ENCODE results near the gene SDK1.

SDK1 gene

DNA sequence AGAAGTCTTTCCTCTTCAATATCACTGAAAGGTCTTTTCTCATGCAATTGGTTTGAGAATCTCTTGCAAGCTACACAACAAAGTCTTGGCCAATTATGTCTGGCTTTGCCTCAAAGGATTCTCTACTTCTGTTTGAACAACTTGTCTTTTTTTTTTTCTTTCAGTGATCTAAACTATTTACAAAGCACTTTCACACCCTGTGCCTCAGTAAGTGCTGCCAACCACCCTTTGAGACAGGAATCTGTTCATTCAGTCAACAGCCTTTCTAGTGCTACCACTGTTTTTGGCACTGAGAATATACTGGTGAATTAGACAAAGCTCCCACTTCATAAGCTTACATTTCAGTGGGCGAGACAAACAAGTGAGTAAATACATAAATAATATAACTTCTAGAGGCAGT is 26.9 kb upstream of the SDK1 start:
- Histone ChIP-seq H3K4me3 (ENCODE audit: low read length) (no peak overlapping the region), H3K4me1 (ENCODE audit: control insufficient read depth, insufficient read depth, low read length) (no peaks in the 10 kb centered on the region), H3K9ac (ENCODE audit: low read length) (no peak overlapping the region), H3K9me3 (ENCODE audit: control insufficient read depth, low read length) (no peaks in the 10 kb centered on the region), H3K27me3 (replicated peaks; ENCODE audit: control insufficient read depth, insufficient read depth, low read length) (no peaks in the 10 kb centered on the region), H3K36me3 (ENCODE audit: control insufficient read depth, insufficient read depth, low read length, severe bottlenecking) (no peaks in the 10 kb centered on the region)
- no peak for DNase-seq (ENCODE audit: low read depth)

DNA sequence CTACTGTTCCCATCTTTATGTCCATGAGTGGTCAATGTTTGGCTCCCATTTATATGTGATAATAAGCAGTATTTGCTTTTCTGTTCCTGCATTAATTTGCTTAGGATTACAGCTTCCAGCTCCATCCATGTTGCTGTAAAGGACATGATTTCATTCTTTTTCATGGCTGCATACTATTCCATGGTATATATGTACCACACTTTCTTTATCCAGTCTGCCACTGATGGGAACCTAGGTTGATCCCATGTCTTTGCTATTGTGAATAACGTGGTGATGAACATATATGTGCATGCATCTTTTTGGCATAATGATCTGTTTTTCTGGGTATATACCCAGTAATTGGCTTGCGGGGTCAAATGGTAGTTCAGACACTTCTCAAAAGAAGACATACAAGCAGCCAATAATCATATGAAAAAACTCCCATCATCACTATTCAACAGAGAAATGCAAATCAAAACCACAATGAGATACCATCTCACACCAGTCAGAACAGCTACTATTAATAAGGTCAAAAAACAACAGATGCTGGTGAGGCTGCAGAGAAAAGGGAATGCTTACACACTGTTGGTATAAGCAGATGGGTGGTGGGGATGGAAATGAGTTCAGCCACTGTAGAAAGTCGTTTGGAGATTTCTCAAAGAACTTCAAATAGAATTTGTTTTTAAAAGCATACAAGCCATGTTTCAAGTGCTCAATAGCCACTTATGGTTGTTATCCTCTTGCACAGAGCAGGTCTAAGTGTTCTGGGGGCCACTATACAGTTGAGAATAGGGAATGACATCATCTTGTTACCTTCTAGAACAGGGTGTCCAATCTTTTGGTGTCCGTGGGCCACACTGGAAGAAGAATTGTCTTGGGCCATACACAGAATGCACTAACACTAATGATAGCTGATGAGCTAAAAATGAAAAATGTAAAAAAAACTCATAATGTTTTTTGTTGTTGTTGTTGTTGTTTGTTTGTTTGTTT is 23.2 kb upstream of the SDK1 start:
- Histone ChIP-seq H3K36me3 (ENCODE audit: control insufficient read depth, insufficient read depth, low read length, severe bottlenecking) (no peaks in the 10 kb centered on the region), H3K9ac (ENCODE audit: low read length) (no peak overlapping the region), H3K9me3 (ENCODE audit: control insufficient read depth, low read length) (no peaks in the 10 kb centered on the region), H3K4me3 (ENCODE audit: low read length) (no peak overlapping the region), H3K27me3 (replicated peaks; ENCODE audit: control insufficient read depth, insufficient read depth, low read length) (no peaks in the 10 kb centered on the region), H3K4me1 (ENCODE audit: control insufficient read depth, insufficient read depth, low read length) (peaks cover 7% of the 10 kb centered on the region)
- no peak for DNase-seq (ENCODE audit: low read depth)

DNA sequence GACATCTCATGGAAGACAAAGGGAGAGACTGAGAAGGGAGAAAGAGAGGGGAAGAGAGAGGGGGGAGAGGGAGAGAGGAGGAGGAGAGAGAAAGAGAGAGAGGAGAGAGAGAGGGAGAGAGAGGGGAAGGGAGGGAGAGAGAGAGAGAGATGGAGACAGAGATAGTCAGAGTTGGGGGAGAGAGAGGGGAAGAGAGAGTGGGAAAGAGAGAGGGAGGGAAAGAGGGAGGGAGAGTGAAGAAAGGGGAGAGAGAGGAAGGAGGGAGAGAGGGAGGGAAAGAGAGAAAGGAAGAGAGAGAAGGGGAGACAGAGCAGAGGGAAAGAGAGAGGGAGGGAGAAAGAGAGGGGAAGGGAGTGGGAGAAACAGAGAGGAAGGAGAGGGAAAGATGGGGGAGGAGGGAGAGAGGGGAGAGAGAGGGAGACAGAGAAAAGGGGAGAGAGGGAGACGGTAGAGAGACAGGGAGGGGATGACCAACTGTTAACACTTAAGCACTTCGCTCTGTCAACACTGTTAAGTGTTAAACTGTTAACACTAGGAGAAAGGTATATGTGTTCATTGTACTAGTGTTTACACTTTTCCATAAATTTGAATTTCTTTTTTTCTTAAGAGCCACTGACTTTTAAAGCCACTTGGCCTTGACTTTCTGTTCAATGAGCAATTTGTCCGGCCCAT is 21.8 kb upstream of the SDK1 start:
- DNase-seq (ENCODE audit: low read depth): no peak

DNA sequence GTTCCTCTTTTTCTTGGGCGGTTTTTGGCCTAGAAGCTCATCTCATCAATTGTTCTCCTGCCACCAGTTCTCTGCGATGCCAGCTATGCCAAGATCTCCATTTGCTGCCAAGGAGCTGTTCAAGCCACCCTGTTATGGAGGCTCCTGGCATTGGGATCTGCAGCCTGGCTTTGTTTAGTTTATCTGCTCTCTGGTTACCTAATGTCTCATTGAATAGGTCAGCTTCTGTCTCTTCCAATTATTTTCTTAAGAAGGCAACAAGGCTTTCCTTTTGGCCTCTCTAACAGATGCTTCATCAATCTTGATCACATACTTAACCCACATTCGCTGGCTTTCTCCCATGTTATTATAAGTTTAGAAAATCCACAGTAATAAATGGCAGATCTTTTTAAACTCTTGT is 20.6 kb upstream of the SDK1 start:
- no peaks in the 10 kb centered on the region for H3K36me3 ChIP-seq (ENCODE audit: control insufficient read depth, insufficient read depth, low read length, severe bottlenecking)
- no peak overlapping the region for H3K4me3 ChIP-seq (ENCODE audit: low read length)
- no peaks in the 10 kb centered on the region for H3K27me3 ChIP-seq (replicated peaks; ENCODE audit: control insufficient read depth, insufficient read depth, low read length)
- DNase-seq (ENCODE audit: low read depth): no peak
- peaks cover 7% of the 10 kb centered on the region for H3K4me1 ChIP-seq (ENCODE audit: control insufficient read depth, insufficient read depth, low read length)
- no peak overlapping the region for H3K9ac ChIP-seq (ENCODE audit: low read length)
- no peaks in the 10 kb centered on the region for H3K9me3 ChIP-seq (ENCODE audit: control insufficient read depth, low read length)

More for the DNA sequence above, 21.8 kb upstream of the SDK1 start:
- H3K9ac ChIP-seq (ENCODE audit: low read length): no peak overlapping the region
- H3K9me3 ChIP-seq (ENCODE audit: control insufficient read depth, low read length): no peaks in the 10 kb centered on the region
- H3K4me3 ChIP-seq (ENCODE audit: low read length): no peak overlapping the region
- H3K27me3 ChIP-seq (replicated peaks; ENCODE audit: control insufficient read depth, insufficient read depth, low read length): no peaks in the 10 kb centered on the region
- peaks cover 7% of the 10 kb centered on the region for H3K4me1 ChIP-seq (ENCODE audit: control insufficient read depth, insufficient read depth, low read length)
- no peaks in the 10 kb centered on the region for H3K36me3 ChIP-seq (ENCODE audit: control insufficient read depth, insufficient read depth, low read length, severe bottlenecking)

GRCh38 chr7:3280946-3281656 is 20.0 kb upstream of the SDK1 start:
- no peaks in the 10 kb centered on the region for H3K27me3 ChIP-seq (replicated peaks; ENCODE audit: control insufficient read depth, insufficient read depth, low read length)
- peaks cover 7% of the 10 kb centered on the region for H3K4me1 ChIP-seq (ENCODE audit: control insufficient read depth, insufficient read depth, low read length)
- no peak overlapping the region for H3K4me3 ChIP-seq (ENCODE audit: low read length)
- no peak overlapping the region for H3K9ac ChIP-seq (ENCODE audit: low read length)
- no peak for DNase-seq (ENCODE audit: low read depth)
- H3K36me3 ChIP-seq (ENCODE audit: control insufficient read depth, insufficient read depth, low read length, severe bottlenecking): no peaks in the 10 kb centered on the region
- H3K9me3 ChIP-seq (ENCODE audit: control insufficient read depth, low read length): no peaks in the 10 kb centered on the region

DNA sequence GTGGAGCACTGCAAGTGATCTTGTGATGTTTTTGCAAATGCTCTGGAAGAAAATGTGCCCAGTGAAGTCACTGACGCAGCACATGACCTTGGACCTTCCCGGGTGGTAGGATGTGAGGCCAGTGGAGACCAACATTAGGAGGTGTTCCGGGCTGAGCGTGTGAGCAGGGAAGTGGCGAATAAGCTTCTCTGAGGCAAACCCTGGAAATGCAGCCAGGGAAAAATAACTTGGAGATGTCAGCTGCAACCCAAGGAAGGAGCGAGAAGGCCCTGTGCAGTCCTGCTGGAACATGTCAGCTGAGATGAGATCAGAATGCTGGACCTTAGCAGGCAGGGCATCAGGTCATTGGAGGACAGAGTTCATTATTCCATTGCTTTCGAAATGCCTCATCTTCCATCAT is 18.6 kb upstream of the SDK1 start:
- H3K36me3 ChIP-seq (ENCODE audit: control insufficient read depth, insufficient read depth, low read length, severe bottlenecking): no peaks in the 10 kb centered on the region
- no peaks in the 10 kb centered on the region for H3K27me3 ChIP-seq (replicated peaks; ENCODE audit: control insufficient read depth, insufficient read depth, low read length)
- peaks cover 7% of the 10 kb centered on the region for H3K4me1 ChIP-seq (ENCODE audit: control insufficient read depth, insufficient read depth, low read length)
- DNase-seq (ENCODE audit: low read depth): no peak
- H3K4me3 ChIP-seq (ENCODE audit: low read length): no peak overlapping the region
- no peak overlapping the region for H3K9ac ChIP-seq (ENCODE audit: low read length)
- no peaks in the 10 kb centered on the region for H3K9me3 ChIP-seq (ENCODE audit: control insufficient read depth, low read length)

- Histone ChIP-seq H3K9me3 (ENCODE audit: control insufficient read depth, low read length) (no peaks in the 10 kb centered on the region), H3K4me3 (ENCODE audit: low read length) (no peak overlapping the region), H3K36me3 (ENCODE audit: control insufficient read depth, insufficient read depth, low read length, severe bottlenecking) (no peaks in the 10 kb centered on the region), H3K9ac (ENCODE audit: low read length) (no peak overlapping the region), H3K4me1 (ENCODE audit: control insufficient read depth, insufficient read depth, low read length) (peaks cover 7% of the 10 kb centered on the region), H3K27me3 (replicated peaks; ENCODE audit: control insufficient read depth, insufficient read depth, low read length) (no peaks in the 10 kb centered on the region)
- DNase-seq (ENCODE audit: low read depth): no peak
These were observed 17.8 kb upstream of the SDK1 start for GRCh38 chr7:3283130-3283704.

DNA sequence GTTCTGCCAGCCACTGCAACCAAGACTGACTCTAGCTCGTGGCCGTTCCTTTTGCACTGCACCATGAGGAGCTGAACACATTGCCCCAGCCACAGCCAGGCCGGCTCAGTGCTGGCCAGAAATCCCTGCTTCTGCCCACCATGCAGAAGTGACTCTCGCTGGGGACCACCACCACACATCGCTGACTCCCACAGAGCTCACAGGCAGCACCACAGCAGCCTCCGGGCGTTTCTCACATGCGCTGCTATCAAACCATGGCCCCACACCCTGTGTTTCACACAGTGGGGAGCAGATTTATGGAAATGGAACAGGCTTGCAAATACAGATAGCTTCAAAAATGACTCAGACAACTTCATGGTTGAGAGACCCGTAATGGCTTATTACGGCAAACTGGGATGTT is 15.4 kb upstream of the SDK1 start:
- Histone ChIP-seq H3K9me3 (ENCODE audit: control insufficient read depth, low read length) (peaks cover 7% of the 10 kb centered on the region), H3K9ac (ENCODE audit: low read length) (no peak overlapping the region), H3K4me3 (ENCODE audit: low read length) (no peak overlapping the region), H3K4me1 (ENCODE audit: control insufficient read depth, insufficient read depth, low read length) (peaks cover 7% of the 10 kb centered on the region), H3K36me3 (ENCODE audit: control insufficient read depth, insufficient read depth, low read length, severe bottlenecking) (no peaks in the 10 kb centered on the region), H3K27me3 (replicated peaks; ENCODE audit: control insufficient read depth, insufficient read depth, low read length) (no peaks in the 10 kb centered on the region)
- no peak for DNase-seq (ENCODE audit: low read depth)

DNA sequence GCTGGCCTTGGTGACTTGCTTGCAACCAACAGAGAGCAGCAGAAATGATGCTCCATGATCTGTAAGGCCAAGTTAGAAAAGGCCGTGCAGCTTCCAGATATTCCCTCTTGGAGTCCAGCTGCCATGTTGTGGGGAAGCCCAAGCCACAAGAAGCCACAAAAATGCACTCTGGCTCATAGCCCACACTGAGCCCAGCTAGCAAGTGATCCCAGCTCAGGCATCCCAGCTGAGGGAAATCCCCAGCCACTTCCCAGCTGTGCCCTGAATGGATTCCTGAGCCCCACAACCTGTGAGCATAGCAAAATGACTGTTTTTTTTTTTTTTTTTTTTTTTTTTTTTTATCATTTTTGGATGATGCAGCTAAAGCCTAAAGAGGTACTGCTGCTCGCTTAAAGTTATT is 11.1 kb upstream of the SDK1 start:
- Histone ChIP-seq H3K9me3 (ENCODE audit: control insufficient read depth, low read length) (peaks cover 7% of the 10 kb centered on the region), H3K36me3 (ENCODE audit: control insufficient read depth, insufficient read depth, low read length, severe bottlenecking) (no peaks in the 10 kb centered on the region), H3K9ac (ENCODE audit: low read length) (no peak overlapping the region), H3K27me3 (replicated peaks; ENCODE audit: control insufficient read depth, insufficient read depth, low read length) (no peaks in the 10 kb centered on the region), H3K4me1 (ENCODE audit: control insufficient read depth, insufficient read depth, low read length) (no peaks in the 10 kb centered on the region), H3K4me3 (ENCODE audit: low read length) (no peak overlapping the region)
- no peak for DNase-seq (ENCODE audit: low read depth)

DNA sequence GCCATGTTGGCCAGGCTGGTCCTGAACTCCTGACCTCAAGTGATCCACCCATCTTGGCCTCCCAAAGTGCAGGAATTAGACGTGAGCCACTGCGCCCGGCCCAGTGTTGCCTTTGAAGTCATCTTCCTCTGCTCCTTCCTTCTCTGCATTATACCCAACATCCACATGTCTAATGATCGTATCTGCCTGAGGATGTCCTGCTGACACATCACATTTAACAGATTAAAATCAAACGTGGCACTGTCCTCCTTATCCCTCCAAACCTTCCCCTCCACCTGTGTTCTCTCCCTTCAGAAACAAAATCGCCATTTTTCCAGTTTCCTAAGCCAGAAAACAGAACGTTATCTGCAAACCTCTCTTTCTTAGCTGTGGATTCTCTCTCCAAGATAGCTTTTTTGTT is 8.4 kb upstream of the SDK1 start:
- H3K4me3 ChIP-seq (ENCODE audit: low read length): no peak overlapping the region
- H3K27me3 ChIP-seq (replicated peaks; ENCODE audit: control insufficient read depth, insufficient read depth, low read length): no peaks in the 10 kb centered on the region
- no peak overlapping the region for H3K9ac ChIP-seq (ENCODE audit: low read length)
- H3K36me3 ChIP-seq (ENCODE audit: control insufficient read depth, insufficient read depth, low read length, severe bottlenecking): no peaks in the 10 kb centered on the region
- no peaks in the 10 kb centered on the region for H3K4me1 ChIP-seq (ENCODE audit: control insufficient read depth, insufficient read depth, low read length)
- H3K9me3 ChIP-seq (ENCODE audit: control insufficient read depth, low read length): peaks cover 7% of the 10 kb centered on the region
- DNase-seq (ENCODE audit: low read depth): no peak

Data from adipocyte (in vitro differentiated cells).